Calu3 (cell line): ENCODE data around the gene ATP8A2. TPM values are rescaled to one million over a fixed set of nuclear protein-coding genes. Genes with fewer than 3 reads are reported as not detected.
"Not testable (repeated sequence)": the region's sequence is repeated elsewhere in the genome, so short reads cannot be mapped to it uniquely, and the experiment has no call there.

Source experiments
- BruUV-seq: library from RNA; stranded (reverse); fragments of 400-500 nt; replicated peaks from 2 replicates; lab custom pipeline; 2021; lab: Mats Ljungman, UMichigan
- CTCF ChIA-PET: fragments of 300-600 bp; sonication (Branson Sonifier 250); formaldehyde crosslinking; loops from one replicate; lab custom pipeline; 2022; ENCODE audit warnings: antibody characterized with exemption; lab: Charles Lee
- DNase-seq: peaks from one replicate; pipeline ENCODE4 v3.0.0; 2022
- H3K27ac Mint-ChIP-seq: one replicate; pipeline ENCODE4 v1.8.0; 2022; ENCODE audit warnings: mixed read lengths; ENCODE audit not compliant: unreplicated experiment
- H3K27me3 Mint-ChIP-seq: one replicate; pipeline ENCODE4 v1.8.0; 2022; ENCODE audit warnings: mixed read lengths; ENCODE audit not compliant: unreplicated experiment
- H3K36me3 Mint-ChIP-seq: one replicate; pipeline ENCODE4 v1.8.0; 2022; ENCODE audit warnings: mild to moderate bottlenecking, moderate library complexity, mixed read lengths; ENCODE audit not compliant: insufficient read depth, unreplicated experiment
- H3K4me1 Mint-ChIP-seq: one replicate; pipeline ENCODE4 v1.8.0; 2022; ENCODE audit warnings: mild to moderate bottlenecking, low read depth, mixed read lengths; ENCODE audit not compliant: unreplicated experiment
- H3K4me3 Mint-ChIP-seq: one replicate; pipeline ENCODE4 v1.8.0; 2022; ENCODE audit warnings: mild to moderate bottlenecking, low read depth, moderate library complexity, mixed read lengths; ENCODE audit not compliant: unreplicated experiment
- H3K9me3 Mint-ChIP-seq: one replicate; pipeline ENCODE4 v1.8.0; 2022; ENCODE audit warnings: low read depth, mixed read lengths; ENCODE audit not compliant: unreplicated experiment
- CTCF ChIP-seq: fragments of 200-600 bp; IDR thresholded peaks from one replicate; pipeline ENCODE4 v1.8.0; 2022; ENCODE audit warnings: antibody characterized with exemption; ENCODE audit not compliant: unreplicated experiment
- intact Hi-C: fragments of 100-400 bp; cut with micrococcal nuclease; formaldehyde crosslinking; loops from one replicate; pipeline ENCODE4 v1.10.0; 2022; ENCODE audit not compliant: unreplicated experiment
- total RNA-seq: library from RNA; stranded (reverse); gene quantifications from 2 replicates; pipeline ENCODE4 v1.2.3, GENCODE V29; 2022

Gene ATP8A2
- total RNA-seq, 1 experiment from 2014 or later: 0.05 TPM

GRCh38 chr13:25529425-25529824, 157.7 kb downstream of the ATP8A2 start:
- CTCF ChIA-PET: no interaction called here
- intact Hi-C loops: no loop called here
- H3K4me3 Mint-ChIP-seq: no peak overlapping the region
- peaks cover 10% of the 10 kb centered on the region for H3K9me3 Mint-ChIP-seq
- no peak for TF ChIP-seq CTCF
- no TSS peak for BruUV-seq
- no peak overlapping the region for H3K27ac Mint-ChIP-seq
- H3K27me3 Mint-ChIP-seq: peaks cover 19% of the 10 kb centered on the region
- DNase-seq: no peak
- no peaks in the 10 kb centered on the region for H3K36me3 Mint-ChIP-seq
- H3K4me1 Mint-ChIP-seq: no peaks in the 10 kb centered on the region

DNA sequence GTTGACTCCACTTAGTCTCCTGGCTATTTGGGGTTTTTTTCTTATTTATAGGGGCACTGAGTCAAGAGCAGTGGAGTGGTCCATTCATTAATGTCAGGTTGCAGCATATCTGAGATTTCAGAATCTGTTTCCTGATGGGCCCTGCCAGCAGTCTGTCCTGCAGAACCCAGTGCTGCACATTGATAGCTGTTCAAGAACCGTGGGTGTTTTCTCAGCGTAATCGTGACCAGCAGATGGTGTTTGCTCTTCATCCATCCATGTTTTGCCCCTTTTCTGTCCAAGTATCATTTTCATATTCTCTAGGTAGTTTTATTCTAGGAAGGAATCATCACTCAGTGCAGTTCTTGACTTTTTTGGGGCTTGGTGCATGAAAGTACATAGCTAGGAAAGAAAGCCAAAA, 166.5 kb downstream of the ATP8A2 start:
- CTCF ChIA-PET: no interaction called here
- no peaks in the 10 kb centered on the region for H3K36me3 Mint-ChIP-seq
- no peak for TF ChIP-seq CTCF
- no TSS peak for BruUV-seq
- peaks cover 52% of the 10 kb centered on the region for H3K27me3 Mint-ChIP-seq
- H3K4me3 Mint-ChIP-seq: no peak overlapping the region
- H3K4me1 Mint-ChIP-seq: no peaks in the 10 kb centered on the region
- no peaks in the 10 kb centered on the region for H3K9me3 Mint-ChIP-seq
- intact Hi-C loops: no loop called here
- no peak overlapping the region for H3K27ac Mint-ChIP-seq
- no peak for DNase-seq

DNA sequence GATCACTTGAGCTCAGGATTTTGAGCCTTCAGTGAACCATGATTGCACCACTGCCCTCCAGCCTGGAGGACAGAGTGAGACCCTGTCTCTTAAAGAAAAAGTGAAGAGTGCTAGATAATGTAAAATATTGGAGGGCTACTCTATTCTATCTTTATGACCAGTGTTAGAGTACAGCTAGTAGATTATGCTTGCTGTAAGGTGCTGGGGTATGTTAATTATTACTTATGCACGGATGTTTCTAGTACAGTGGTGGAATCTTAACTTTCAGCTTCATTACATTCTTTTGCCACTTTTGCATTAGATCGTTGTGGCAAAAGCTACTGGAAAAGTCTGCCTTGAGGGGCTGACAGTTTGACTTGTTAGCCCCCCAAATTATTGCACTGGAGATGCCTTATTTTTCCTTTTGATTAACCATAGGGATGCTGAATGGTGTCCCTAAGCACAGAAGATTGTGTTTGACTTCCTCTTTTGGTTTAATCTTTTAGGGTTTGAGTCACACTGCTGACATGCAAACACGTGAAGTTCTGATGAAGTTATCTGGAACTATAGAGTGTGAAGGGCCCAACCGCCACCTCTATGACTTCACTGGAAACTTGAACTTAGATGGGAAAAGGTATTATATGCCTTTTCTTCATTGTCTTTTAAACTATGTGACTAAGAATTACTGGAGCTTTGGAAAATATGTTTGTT, 169.8 kb downstream of the ATP8A2 start:
- no peak for TF ChIP-seq CTCF
- Mint-ChIP-seq H3K9me3 (no peaks in the 10 kb centered on the region), H3K27me3 (peaks cover 57% of the 10 kb centered on the region), H3K4me3 (no peak overlapping the region), H3K27ac (no peak overlapping the region), H3K4me1 (no peaks in the 10 kb centered on the region), H3K36me3 (no peaks in the 10 kb centered on the region)
- CTCF ChIA-PET: no interaction called here
- no peak for DNase-seq
- intact Hi-C loops: no loop called here
- no TSS peak for BruUV-seq

DNA sequence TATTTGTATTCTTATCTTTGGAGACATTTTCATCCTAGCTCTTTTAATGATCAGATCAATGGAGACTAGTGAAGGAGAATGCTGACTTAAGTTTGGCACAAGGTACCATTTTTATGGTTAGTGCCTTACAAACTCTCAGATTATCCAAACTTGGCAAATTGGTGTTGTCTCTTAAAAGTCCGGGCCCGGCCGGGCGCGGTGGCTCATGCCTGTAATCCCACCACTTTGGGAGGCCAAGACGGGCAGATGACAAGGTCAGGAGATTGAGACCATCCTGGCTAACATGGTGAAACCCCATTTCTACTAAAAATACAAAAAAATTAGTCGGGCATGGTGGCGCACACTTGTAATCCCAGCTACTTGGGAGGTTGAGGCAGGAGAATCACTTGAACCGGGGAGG, 177.2 kb downstream of the ATP8A2 start:
- H3K27ac Mint-ChIP-seq, intact Hi-C loops, BruUV-seq, H3K4me3 Mint-ChIP-seq, DNase-seq, H3K9me3 Mint-ChIP-seq, H3K4me1 Mint-ChIP-seq, H3K36me3 Mint-ChIP-seq, CTCF ChIA-PET: not testable (repeated sequence)
- H3K27me3 Mint-ChIP-seq: peaks cover 58% of the 10 kb centered on the region

GRCh38 chr13:25561812-25562211, 190.0 kb downstream of the ATP8A2 start:
- no TSS peak for BruUV-seq
- H3K4me1 Mint-ChIP-seq: no peaks in the 10 kb centered on the region
- CTCF ChIA-PET: interaction anchor here (0.6 kb wide), 1 partner anchor 897 kb away, joined by 3 read pairs; no protein-coding TSS in a partner anchor
- no peak for TF ChIP-seq CTCF
- H3K9me3 Mint-ChIP-seq: no peaks in the 10 kb centered on the region
- H3K36me3 Mint-ChIP-seq: no peaks in the 10 kb centered on the region
- intact Hi-C loops: no loop called here
- no peak overlapping the region for H3K27ac Mint-ChIP-seq
- no peak for DNase-seq
- no peak overlapping the region for H3K4me3 Mint-ChIP-seq
- peaks cover 61% of the 10 kb centered on the region for H3K27me3 Mint-ChIP-seq
